Measurements from ENCODE around the gene SCYL1. TPM values are rescaled to one million over a fixed set of nuclear protein-coding genes. Genes with fewer than 3 reads are reported as not detected.

The SCYL1 gene
- total RNA-seq, 1 donor: 125 TPM

DNA sequence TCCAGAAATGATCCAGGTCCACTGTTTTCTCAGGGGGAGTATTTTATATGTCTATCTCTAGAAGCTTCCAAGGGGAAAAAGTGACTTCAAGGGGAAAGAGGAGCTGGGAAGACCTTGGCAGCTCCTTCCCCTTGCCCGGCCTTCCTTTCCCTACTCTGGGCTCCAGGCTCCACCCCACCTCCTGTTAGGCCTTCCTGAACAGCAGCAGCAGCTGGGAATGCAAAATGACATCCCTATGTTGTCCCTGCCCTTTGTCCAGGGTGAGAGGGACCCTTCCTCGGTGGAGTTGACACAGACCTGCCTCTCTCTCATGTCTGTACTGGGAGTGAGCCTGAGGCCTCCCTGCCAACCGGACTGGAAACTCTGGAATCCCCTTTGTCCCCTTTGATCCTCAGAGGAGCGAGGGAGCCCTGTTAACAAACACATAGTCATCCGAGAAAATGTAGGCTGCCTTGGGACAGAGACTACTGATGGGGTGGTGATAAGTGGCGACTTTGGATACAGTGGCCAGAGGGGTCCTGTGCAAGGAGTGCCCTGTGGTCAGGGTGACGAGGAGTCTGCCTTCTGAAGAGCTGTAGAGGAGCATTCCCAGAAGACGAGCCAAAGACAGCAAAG, 35.1 kb upstream of the SCYL1 start:
- TF ChIP-seq, protein P1, sequence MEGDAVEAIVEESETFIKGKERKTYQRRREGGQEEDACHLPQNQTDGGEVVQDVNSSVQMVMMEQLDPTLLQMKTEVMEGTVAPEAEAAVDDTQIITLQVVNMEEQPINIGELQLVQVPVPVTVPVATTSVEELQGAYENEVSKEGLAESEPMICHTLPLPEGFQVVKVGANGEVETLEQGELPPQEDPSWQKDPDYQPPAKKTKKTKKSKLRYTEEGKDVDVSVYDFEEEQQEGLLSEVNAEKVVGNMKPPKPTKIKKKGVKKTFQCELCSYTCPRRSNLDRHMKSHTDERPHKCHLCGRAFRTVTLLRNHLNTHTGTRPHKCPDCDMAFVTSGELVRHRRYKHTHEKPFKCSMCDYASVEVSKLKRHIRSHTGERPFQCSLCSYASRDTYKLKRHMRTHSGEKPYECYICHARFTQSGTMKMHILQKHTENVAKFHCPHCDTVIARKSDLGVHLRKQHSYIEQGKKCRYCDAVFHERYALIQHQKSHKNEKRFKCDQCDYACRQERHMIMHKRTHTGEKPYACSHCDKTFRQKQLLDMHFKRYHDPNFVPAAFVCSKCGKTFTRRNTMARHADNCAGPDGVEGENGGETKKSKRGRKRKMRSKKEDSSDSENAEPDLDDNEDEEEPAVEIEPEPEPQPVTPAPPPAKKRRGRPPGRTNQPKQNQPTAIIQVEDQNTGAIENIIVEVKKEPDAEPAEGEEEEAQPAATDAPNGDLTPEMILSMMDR (IDR thresholded peaks at IDR 0.05; ENCODE audit: insufficient read depth, low read depth, low read length): no peak
- no peak for DNase-seq (ENCODE audit: low read depth)
- no peak overlapping the region for H3K4me3 ChIP-seq (ENCODE audit: low read depth, low read length)

DNA sequence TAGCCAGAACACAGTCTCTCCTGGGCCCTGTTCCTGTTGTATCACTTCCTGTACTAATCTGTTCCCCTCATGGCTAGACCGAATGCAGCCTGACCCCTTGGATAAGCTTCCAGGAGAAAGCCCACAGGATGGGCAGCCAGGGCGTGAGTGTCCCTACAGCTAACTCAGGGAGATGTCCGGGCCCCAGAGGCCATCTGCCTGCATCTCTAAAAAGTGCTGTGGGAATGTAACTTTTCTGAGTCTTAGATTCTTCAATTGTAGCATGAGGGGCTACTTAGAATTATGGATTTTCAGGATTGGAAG, 33.8 kb upstream of the SCYL1 start:
- no peak overlapping the region for H3K4me3 ChIP-seq (ENCODE audit: low read depth, low read length)
- DNase-seq (ENCODE audit: low read depth): peak; percentile 56
- TF ChIP-seq, protein P1 (IDR thresholded peaks at IDR 0.05; ENCODE audit: insufficient read depth, low read depth, low read length): no peak

DNA sequence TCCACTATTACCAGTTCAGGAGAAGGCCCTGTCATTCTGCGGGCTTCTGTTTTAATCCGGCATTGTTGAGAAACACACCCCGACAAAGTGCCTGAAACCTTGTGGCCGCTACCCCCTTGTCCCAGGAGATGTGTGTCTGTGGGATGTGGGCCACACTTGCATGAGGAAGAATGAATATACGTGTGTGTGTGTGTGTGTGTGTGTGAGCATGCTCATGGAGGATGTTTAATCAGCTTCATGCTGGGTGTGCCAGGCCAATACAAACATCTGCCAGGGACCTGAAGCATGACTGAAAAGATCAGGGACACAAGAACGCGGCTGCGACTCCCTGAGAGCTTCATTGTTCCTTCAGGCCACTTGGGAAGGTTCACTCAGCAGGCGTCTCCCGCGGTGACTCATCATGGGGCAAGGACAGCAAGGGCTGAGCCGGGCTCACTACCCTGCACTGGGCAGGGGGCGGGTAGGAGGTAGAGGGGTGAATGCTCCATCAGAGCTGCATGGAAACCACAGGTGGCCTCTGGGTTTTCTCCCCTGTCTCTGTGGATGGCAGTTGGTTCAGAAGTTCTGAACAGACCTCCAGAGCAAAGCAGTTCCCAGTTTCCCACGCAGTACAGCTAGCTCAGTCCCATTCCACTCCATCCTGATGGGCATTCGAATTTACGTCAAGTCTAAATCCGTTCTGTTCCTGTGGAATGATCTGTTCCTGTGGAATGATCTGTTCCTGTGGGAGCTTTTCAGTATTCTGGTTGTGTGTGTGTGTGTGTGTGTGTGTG, 33.1 kb upstream of the SCYL1 start:
- TF ChIP-seq, protein P1 (IDR thresholded peaks at IDR 0.05; ENCODE audit: insufficient read depth, low read depth, low read length): no peak
- peak; percentile 95 for DNase-seq (ENCODE audit: low read depth)
- no peak overlapping the region for H3K4me3 ChIP-seq (ENCODE audit: low read depth, low read length)

DNA sequence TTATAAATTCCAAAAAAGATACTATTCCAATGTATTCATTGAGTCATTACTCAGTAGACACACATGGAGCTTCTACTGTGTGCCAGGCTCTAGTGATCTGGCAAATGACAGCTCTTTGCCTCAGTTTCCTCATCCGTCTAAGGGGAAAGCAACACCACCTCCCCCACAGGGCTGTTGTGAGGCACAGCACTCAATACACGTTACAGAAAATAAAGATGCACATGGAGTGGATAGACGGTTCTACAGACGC, 32.6 kb upstream of the SCYL1 start:
- TF ChIP-seq, protein P1 (IDR thresholded peaks at IDR 0.05; ENCODE audit: insufficient read depth, low read depth, low read length): no peak
- no peak overlapping the region for H3K4me3 ChIP-seq (ENCODE audit: low read depth, low read length)
- DNase-seq (ENCODE audit: low read depth): no peak

DNA sequence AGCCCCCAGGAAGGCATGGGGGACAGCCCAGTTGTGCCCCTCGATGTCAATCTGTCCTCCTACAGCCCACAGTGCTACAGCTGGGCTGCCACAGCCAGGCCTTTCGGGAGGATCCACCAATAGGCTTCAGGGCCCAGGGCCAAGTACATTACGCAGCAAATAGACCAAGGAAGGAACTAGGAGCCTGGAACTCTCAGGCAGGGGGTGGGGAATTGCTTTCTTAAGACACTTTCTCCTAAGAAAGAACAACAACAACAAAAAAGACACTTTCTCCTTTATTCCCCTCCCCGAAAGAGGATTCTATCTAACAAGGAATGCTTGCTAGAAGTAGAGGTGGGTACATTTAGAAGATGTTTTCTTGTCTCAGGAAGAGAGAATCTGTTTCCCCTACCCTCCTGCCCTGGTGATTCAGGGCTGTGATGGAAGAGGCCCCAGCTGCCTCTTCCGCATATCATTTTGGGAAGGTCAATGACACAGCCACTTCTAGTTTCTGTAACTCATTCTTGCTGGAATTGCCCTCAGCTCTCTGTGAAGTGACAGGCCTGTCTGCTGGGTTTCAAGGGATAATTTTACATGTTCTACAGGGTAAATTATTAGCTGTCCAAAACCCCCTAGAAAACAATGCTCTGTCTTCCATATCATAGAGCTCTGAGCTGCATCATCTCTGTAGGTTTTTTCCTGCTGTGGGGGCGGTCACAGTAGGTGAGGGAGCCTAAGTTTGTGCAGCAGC, 32.1 kb upstream of the SCYL1 start:
- no peak overlapping the region for H3K4me3 ChIP-seq (ENCODE audit: low read depth, low read length)
- TF ChIP-seq, protein P1 (IDR thresholded peaks at IDR 0.05; ENCODE audit: insufficient read depth, low read depth, low read length): no peak
- DNase-seq (ENCODE audit: low read depth): peak; percentile 93

DNA sequence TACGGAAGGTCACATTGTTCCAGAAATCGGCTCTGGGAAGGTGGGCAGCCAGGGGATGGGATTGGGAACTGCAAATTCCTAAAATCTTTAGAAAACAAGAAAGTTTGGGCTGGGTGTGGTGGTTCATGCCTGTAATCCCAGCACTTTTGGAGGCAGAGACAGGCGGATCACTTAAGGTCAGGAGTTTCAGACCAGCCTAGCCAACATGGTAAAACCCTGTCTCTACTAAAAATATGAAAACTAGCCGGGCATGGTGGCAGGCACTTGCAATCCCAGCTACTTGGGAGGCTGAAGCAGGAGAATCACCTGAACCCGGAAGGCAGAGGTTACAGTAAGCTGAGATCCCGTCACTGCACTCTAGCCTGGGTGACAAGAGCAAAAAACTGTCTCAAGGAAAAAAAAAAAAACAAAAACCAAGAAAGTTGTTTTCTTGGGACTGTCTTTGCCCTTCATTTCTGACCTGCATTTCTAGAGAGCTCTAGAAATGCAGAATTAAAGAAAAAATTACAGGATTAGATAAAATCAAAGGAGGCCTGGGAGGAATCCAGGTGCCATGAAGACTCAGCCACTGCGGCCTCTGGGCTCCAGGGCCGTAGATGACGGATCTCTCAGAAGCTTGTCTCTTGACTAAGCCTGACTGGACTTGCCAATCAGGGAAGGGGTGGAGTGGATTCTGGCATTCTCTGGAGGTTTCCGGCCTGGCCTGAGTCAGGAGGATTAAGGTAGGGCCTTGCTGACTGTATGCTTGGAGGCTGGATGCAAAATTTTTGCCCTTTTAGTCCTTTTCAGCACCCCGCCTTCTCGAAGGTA, 31.3 kb upstream of the SCYL1 start:
- DNase-seq (ENCODE audit: low read depth): peak; percentile 93
- TF ChIP-seq, protein P1 (IDR thresholded peaks at IDR 0.05; ENCODE audit: insufficient read depth, low read depth, low read length): no peak
- H3K4me3 ChIP-seq (ENCODE audit: low read depth, low read length): no peak overlapping the region

Data from fibroblast of villous mesenchyme (primary cell).